ENCODE results near the gene R3HDML.

GRCh38 chr20:44288252-44288651 lies 48.6 kb upstream of the R3HDML start:
- TF ChIP-seq, protein P1, sequence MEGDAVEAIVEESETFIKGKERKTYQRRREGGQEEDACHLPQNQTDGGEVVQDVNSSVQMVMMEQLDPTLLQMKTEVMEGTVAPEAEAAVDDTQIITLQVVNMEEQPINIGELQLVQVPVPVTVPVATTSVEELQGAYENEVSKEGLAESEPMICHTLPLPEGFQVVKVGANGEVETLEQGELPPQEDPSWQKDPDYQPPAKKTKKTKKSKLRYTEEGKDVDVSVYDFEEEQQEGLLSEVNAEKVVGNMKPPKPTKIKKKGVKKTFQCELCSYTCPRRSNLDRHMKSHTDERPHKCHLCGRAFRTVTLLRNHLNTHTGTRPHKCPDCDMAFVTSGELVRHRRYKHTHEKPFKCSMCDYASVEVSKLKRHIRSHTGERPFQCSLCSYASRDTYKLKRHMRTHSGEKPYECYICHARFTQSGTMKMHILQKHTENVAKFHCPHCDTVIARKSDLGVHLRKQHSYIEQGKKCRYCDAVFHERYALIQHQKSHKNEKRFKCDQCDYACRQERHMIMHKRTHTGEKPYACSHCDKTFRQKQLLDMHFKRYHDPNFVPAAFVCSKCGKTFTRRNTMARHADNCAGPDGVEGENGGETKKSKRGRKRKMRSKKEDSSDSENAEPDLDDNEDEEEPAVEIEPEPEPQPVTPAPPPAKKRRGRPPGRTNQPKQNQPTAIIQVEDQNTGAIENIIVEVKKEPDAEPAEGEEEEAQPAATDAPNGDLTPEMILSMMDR (conservative IDR thresholded peaks at IDR 0.05 in 1 of 2, IDR thresholded peaks at IDR 0.05 in 1 of 2; ENCODE audit: extremely low read depth in 1 of 2, insufficient read depth in 1 of 2, low read depth in 1 of 2, low read length in 2 of 2): no peak
- TF ChIP-seq EZH2 (IDR thresholded peaks at IDR 0.05; ENCODE audit: borderline replicate concordance, low read length): no peak
